Gastrocnemius medialis (tissue), 4 donors: Measurements from ENCODE around the gene KRT9.

Source experiments
- CTCF ChIP-seq, 5 experiments: fragments of 450-650 bp in 3 of 5; fragments of 200-600 bp in 2 of 5; sonication (generic) in 2 of 5; IDR thresholded peaks in 4 of 5; conservative IDR thresholded peaks in 1 of 5; 1 replicate in 4 of 5; 2 replicates in 1 of 5; pipeline ENCODE4 v1.5.1; 2016 to 2019; ENCODE audit warnings: antibody characterized with exemption in 5 of 5, mild to moderate bottlenecking in 3 of 5, moderate library complexity in 3 of 5
- POLR2A ChIP-seq, 2 donors: fragments of 450-650 bp; IDR thresholded peaks; one replicate each; pipeline ENCODE4 v1.6.1; 2017; ENCODE audit warnings: antibody characterized with exemption in 2 of 2, mild to moderate bottlenecking in 2 of 2, moderate library complexity in 2 of 2

- TF ChIP-seq POLR2A (IDR thresholded peaks at IDR 0.05) (no peak), CTCF (IDR thresholded peaks at IDR 0.05 in 4 of 5, conservative IDR thresholded peaks at IDR 0.05 in 1 of 5) (no peak)
Observed at GRCh38 chr17:41551365-41551764, 20.5 kb downstream of the KRT9 start.
